Motor neuron (in vitro differentiated cells): Measurements from ENCODE around the gene EIF4G3. TPM values are rescaled to one million over a fixed set of nuclear protein-coding genes. Genes with fewer than 3 reads are reported as not detected.
A peak's percentile ranks its signal among the peaks of the same experiment; 100 is the strongest.
"Not testable (repeated sequence)": the region's sequence is repeated elsewhere in the genome, so short reads cannot be mapped to it uniquely, and the experiment has no call there.

Experiments
- ATAC-seq, 8 experiments: fragments of 200-7000 bp; cut with Tn5 transposase; replicated peaks in 6 of 8; 2 replicates each; pipeline ENCODE4 v1.8.0; 2021; ENCODE audit warnings: mild to moderate bottlenecking in 8 of 8, moderate library complexity in 8 of 8
- H3K27ac ChIP-seq, 2 donors: fragments of 250-450 bp; sonication (Bioruptor Pico); 2 replicates each; pipeline ENCODE4 v1.9.0; 2021; ENCODE audit warnings: antibody characterized with exemption in 2 of 2, mild to moderate bottlenecking in 2 of 2, moderate library complexity in 1 of 2
- H3K4me1 ChIP-seq, 2 donors: fragments of 250-450 bp; sonication (Bioruptor Pico); replicated peaks in 1 of 2; 2 replicates each; pipeline ENCODE4 v1.6.1; 2021; ENCODE audit warnings: antibody characterized with exemption in 2 of 2, mild to moderate bottlenecking in 2 of 2, moderate library complexity in 1 of 2
- H3K4me3 ChIP-seq, 5 donors: fragments of 250-450 bp; sonication (Bioruptor Pico); 2 replicates each; pipeline ENCODE4 v1.9.0; 2021; ENCODE audit warnings: antibody characterized with exemption in 5 of 5, mild to moderate bottlenecking in 5 of 5, moderate library complexity in 4 of 5
- WGBS, 10 experiments: fragments of 450-650 bp; shearing (Covaris generic); methylation state at CpG; one replicate each; pipeline ENCODE4 v1.0.0; 2022; 5-methylcytosine and 5-hydroxymethylcytosine counted together
- in situ Hi-C, 9 experiments: fragments of 400-800 bp; cut with MboI; loops; one replicate each; pipeline ENCODE4 v1.15.0; 2021; ENCODE audit warnings: low sequenced_read_pairs in 9 of 9, low pct_unique_long_range_greater_than_20kb in 2 of 9; ENCODE audit not compliant: unreplicated experiment in 9 of 9
- total RNA-seq, 8 experiments: library from RNA; unstranded; fragments of 300-600 nt; gene quantifications; 2 replicates each; pipeline versions ENCODE4 v1.2.3 to v1.2.4, GENCODE V29; 2022

EIF4G3 gene
- total RNA-seq, 8 experiments from 2014 or later = 57.4 to 114 (median 72.9) TPM

DNA sequence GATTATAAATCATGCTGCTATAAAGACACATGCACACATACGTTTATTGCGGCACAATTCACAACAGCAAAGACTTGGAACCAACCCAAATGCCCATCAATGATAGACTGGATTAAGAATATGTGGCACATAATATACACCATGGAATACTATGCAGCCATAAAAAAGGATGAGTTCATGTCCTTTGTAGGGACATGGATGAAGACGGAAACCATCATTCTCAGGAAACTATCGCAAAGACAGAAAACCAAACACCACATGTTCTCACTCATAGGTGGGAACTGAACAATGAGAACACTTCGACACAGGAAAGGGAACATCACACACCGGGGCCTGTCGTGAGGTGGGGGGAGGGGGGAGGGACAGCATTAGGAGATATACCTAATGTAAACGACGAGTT is 82.4 kb downstream of the EIF4G3 start:
- ATAC-seq, H3K4me1 ChIP-seq, in situ Hi-C loops, H3K4me3 ChIP-seq, H3K27ac ChIP-seq: not testable (repeated sequence)
- WGBS, 10 experiments = 92 to 100% (median 100%) methylated on average over 1 to 2 of the region's 9 CpGs; no CpG with 5 or more reads in 7 of the 10 experiments

DNA sequence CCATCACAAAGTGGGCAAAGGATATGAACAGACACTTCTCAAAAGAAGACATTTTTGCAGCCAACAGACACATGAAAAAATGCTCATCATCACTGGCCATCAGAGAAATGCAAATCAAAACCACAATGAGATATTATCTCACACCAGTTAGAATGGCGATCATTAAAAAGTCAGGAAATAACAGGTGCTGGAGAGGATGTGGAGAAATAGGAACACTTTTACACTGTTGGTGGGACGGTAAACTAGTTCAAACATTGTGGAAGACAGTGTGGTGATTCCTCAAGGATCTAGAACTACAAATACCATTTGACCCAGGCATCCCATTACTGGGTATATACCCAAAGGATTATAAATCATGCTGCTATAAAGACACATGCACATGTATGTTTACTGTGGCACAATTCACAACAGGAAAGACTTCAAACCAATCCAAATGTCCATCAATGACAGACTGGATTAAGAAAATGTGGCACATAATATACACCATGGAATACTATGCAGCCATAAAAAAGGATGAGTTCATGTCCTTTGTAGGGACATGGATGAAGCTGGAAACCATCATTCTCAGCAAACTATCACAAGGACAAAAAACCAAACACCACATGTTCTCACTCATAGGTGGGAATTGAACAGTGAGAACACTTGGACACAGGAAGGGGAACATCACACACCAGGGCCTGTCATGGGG is 83.3 kb downstream of the EIF4G3 start:
- ATAC-seq, in situ Hi-C loops: not testable (repeated sequence)
- 100% methylated on average over 1 of the region's 2 CpGs; no CpG with 5 or more reads in 7 of the 10 experiments for WGBS, 10 experiments

DNA sequence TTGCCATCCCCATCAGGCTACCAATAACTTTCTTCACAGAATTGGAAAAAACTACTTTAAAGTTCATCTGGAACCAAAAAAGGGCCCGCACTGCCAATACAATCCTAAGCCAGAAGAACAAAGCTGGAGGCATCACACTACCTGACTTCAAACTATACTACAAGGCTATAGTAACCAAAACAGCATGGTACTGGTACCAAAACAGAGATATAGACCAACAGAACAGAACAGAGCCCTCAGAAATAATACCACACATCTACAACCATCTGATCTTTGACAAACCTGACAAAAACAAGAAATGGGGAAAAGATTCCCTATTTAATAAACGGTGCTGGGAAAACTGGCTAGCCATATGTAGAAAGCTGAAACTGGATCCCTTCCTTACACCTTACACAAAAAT is 84.2 kb downstream of the EIF4G3 start:
- ATAC-seq, H3K4me1 ChIP-seq, in situ Hi-C loops, H3K27ac ChIP-seq, H3K4me3 ChIP-seq: not testable (repeated sequence)
- 88 to 100% (median 94%) methylated on average over 1 of the region's 2 CpGs; no CpG with 5 or more reads in 6 of the 10 experiments for WGBS, 10 experiments

More for the DNA sequence above, 83.3 kb downstream of the EIF4G3 start:
- H3K4me1 ChIP-seq, H3K4me3 ChIP-seq, H3K27ac ChIP-seq: not testable (repeated sequence)

DNA sequence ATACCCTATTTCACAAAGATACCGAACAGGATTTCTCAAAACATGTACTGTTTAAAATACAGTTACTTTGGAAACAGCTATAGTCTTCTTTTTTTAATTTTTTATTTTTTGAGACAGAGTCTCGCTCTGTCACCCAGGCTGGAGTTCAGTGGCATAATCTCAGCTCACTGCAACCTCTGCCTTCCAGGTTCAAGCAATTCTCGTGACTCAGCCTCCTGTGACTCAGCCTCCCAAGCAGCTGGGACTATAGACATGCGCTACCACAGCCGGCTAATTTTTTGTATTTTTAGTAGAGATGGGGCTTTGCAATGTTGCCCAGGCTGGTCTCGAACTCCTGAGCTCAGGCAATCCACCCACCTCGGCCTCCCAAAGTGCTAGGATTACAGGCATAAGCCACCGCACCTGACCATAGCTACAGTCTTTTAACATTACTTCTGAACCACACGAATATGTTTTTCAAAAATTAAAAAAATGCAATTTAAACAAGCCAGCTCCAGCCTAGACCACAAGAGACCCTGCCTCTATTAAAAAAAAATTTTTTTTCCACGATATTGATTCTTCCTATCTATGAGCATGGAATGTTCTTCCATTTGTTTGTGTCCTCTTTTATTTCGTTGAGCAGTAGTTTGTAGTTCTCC is 85.5 kb downstream of the EIF4G3 start:
- in situ Hi-C loops, H3K4me3 ChIP-seq, H3K27ac ChIP-seq, H3K4me1 ChIP-seq: not testable (repeated sequence)
- WGBS, 10 experiments = 3 to 96% (median 83%) methylated on average over 1 to 11 of the region's 11 CpGs
- peak in 7 of 8 experiments; percentile 47 to 99 (median 67) for ATAC-seq

DNA sequence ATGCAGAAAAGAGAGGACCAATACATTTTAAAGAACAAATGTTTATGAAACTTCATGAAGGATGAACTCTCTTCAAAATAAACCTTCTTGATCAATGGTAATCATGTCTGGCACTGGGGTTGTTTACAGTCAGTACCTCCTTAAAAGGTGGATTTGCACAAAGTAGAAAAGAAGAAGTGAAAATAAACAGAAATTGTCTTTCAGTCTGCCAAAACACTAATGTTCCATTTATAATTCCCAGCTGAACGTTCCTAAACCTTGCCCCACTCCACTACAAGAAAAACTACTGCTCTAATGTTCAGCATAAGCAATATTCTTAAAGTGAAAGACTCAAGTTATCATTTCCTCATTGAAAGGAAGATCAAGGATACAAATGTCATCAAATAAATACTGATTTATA is 86.2 kb downstream of the EIF4G3 start:
- Histone ChIP-seq H3K4me3 (no peak overlapping the region), H3K4me1 (no peaks in the 10 kb centered on the region), H3K27ac (no peak overlapping the region)
- 0 to 100% (median 71%) methylated on average over 1 of the region's 1 CpG; no CpG with 5 or more reads in 3 of the 10 experiments for WGBS, 10 experiments
- in situ Hi-C loops = no loop called here
- ATAC-seq = no peak

DNA sequence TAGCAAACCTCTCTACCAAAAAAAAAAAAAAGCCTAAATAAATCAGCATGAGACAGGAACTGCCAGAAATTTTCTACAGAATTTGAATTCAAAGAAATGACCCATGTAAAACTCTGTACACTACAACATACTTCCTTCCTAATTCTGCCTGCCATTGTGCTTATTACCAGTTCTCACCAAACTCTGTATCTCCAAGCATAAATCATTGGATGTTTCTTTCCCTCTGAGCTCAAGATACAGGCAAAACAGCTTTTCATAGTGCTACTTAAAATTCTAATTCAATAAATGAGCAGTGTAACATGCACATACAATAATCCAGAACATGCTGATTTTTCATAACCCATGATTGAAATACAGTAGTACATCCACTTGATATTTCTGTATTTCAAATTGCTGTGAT is 87.0 kb downstream of the EIF4G3 start:
- no peaks in the 10 kb centered on the region for H3K4me1 ChIP-seq
- in situ Hi-C loops = no loop called here
- H3K4me3 ChIP-seq = no peak overlapping the region
- no peak overlapping the region for H3K27ac ChIP-seq
- peak in 1 of 8 experiments; percentile 76 for ATAC-seq

DNA sequence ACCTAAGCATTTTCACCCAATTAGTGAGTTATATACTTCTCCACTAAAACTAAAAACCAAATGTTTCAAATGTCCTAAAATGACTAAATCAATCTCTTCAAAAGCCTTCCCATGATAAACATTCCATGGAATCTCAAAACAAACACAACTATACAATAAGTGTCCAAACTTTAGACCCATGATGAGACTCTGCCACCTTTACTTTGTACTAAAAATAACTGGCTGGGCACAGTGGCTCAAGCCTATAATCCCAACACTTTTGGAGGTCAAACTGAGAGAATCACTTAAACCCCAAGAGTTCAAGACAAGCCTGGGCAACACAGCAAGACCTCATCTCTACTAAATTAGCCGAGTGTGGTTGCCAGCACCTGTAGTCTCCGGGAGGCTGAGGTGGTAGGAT is 87.4 kb downstream of the EIF4G3 start:
- H3K27ac ChIP-seq = no peak overlapping the region
- 76 to 100% (median 83%) methylated on average over 1 to 2 of the region's 2 CpGs; no CpG with 5 or more reads in 2 of the 10 experiments for WGBS, 10 experiments
- H3K4me3 ChIP-seq = no peak overlapping the region
- H3K4me1 ChIP-seq = no peaks in the 10 kb centered on the region
- peak in 1 of 8 experiments; percentile 14 for ATAC-seq
- in situ Hi-C loops = no loop called here

DNA sequence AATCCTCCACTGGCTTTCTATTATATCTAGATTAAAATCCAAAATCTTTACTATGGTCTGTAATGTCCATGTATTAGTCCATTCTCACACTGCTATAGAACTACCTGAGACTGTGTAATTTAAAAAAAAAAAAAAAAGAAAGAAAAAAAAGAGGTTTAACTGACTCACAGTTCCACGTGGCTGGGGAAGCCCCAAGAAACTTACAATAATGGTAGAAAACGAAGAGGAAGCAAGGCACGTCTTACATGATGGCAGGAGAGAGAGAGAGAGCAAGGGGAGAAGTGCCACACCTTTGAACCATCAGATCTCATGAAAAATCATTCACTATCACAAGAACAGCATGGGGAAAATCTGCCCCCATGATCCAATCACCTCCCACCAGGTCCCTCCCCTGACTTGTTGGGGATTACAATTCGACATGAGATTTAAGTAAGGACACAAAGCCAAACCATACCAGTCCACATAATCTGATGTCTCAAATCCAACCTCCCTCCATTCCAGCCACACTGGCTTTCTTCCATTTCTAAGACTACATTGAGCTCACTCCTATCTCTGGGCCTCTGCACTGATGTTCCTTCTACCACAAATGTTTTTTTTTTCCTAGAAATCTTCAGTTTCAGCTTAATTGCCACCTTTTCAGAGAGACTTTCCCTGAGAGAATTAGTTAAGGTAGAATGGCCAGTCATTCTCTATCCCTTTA is 92.4 kb downstream of the EIF4G3 start:
- Histone ChIP-seq H3K4me1 (no peaks in the 10 kb centered on the region), H3K27ac (no peak overlapping the region), H3K4me3 (no peak overlapping the region)
- in situ Hi-C loops = no loop called here
- ATAC-seq = no peak
- WGBS, 10 experiments = 40 to 100% (median 78%) methylated on average over 1 to 4 of the region's 4 CpGs; no CpG with 5 or more reads in 2 of the 10 experiments

DNA sequence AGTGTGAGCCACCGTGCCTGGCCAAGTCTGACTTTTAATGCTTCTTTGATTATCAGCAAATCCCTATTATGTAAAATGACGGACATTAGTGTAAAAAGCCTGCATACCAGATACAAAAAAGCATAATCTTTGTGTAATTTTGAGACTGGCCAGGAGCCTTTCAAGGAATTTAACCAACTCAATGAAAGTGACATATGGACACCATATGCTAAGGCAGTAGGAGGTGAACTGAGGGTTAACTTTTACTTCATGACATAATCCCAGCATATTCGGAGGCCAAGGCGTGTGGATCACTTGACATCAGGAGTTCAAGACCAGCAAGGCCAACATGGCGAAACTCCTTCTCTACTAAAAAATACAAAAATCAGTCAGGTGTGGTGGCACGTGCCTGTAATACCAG is 94.6 kb downstream of the EIF4G3 start:
- H3K27ac ChIP-seq = no peak overlapping the region
- no peaks in the 10 kb centered on the region for H3K4me1 ChIP-seq
- ATAC-seq = peak in 2 of 8 experiments; percentile 30 to 59
- in situ Hi-C loops = no loop called here
- 0 to 100% (median 92%) methylated on average over 1 to 6 of the region's 6 CpGs for WGBS, 10 experiments
- no peak overlapping the region for H3K4me3 ChIP-seq

DNA sequence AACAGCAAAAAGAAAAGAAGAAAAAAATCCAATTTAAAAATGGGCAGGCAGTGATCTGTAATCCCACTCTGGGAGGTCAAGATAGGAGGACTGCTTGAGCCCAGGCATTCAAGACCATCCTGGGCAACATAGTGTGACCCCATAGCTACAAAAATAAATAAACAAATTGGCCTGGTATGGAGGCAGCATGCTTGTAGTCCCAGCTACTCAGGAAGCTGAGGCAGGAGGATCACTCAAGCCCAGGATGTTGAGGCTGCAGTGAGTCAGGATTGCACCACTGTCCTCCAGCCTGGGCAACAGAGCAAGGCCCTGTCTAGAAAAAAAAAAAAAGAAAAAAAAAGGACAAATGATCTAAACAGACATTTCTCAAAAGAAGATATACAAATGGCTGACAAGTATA is 99.6 kb downstream of the EIF4G3 start:
- in situ Hi-C loops = no loop called here
- ATAC-seq = no peak
- Histone ChIP-seq H3K27ac (no peak overlapping the region), H3K4me3 (no peak overlapping the region), H3K4me1 (no peaks in the 10 kb centered on the region)

DNA sequence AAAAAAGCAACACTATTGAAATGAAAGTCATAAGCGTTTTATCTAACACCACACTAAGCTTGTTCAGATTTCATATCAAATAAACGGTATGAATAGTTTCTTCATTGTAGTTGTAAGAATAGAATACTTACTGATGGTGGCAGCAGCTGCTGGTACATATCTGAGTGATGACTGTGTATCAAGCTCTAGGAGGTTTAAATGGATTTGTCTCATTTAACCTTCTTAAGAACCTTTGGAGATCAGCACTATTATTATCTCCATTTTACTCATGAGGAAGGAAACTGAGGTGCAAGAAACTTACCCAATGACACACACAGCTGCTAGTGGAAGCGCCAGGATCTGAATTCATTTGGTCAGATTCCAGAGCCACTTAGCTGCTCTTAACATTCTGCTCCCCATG is 104.0 kb downstream of the EIF4G3 start:
- in situ Hi-C loops = no loop called here
- WGBS, 10 experiments = 85 to 100% (median 93%) methylated on average over 1 to 3 of the region's 3 CpGs; no CpG with 5 or more reads in 3 of the 10 experiments
- Histone ChIP-seq H3K4me3 (no peak overlapping the region), H3K27ac (no peak overlapping the region), H3K4me1 (no peaks in the 10 kb centered on the region)
- ATAC-seq = no peak

DNA sequence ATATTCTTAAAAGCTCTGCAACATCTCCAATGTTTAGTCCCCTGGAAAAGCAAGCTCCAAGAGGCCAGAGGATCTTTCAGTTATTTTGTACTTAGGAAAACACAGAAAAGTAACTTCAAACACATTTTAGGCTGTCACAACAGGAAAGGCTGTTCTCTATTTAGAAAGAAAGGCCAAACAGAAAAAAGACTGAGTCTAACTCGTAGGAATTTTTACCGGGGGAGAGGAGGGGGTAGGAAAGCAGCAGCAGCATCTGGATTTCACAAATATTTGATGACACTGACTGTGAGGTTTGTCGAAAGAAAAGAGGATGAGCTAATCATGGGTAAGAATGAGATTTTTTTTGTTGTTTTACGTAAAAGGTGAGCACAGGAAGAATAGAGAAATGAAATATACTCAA is 107.1 kb downstream of the EIF4G3 start:
- H3K4me3 ChIP-seq = no peak overlapping the region
- in situ Hi-C loops = no loop called here
- peak in 1 of 8 experiments; percentile 19 for ATAC-seq
- no peaks in the 10 kb centered on the region for H3K4me1 ChIP-seq
- H3K27ac ChIP-seq = no peak overlapping the region
- 13 to 78% (median 67%) methylated on average over 2 to 4 of the region's 4 CpGs for WGBS, 10 experiments

DNA sequence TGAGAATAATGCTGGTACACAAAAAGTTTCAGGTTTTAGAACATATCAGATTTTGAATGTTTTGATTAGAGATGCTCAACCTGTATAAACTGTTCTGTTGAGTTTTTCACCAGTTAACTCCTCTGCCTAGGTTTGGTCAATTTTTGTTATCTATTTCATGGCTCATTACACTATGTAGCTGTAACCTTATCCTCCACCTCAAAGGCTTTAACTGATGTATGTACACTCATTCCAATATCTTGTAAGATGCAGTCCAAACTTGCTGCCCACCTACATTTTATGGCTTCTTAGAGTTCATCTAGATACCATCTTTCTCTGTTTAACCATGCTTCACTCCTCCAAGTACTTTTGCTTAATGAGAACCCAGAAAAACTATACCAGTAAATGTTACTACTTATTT is 107.8 kb downstream of the EIF4G3 start:
- no peak for ATAC-seq
- in situ Hi-C loops = no loop called here
- Histone ChIP-seq H3K27ac (no peak overlapping the region), H3K4me3 (no peak overlapping the region), H3K4me1 (no peaks in the 10 kb centered on the region)
